WTC11 (cell line): Measurements from ENCODE around the gene RELB. TPM values are rescaled to one million over a fixed set of nuclear protein-coding genes. Genes with fewer than 3 reads are reported as not detected.

Experiments
- ATAC-seq: fragments of 200-7000 bp; cut with Tn5 transposase; 2 replicates; pipeline ENCODE4 v1.10.0; 2021; ENCODE audit warnings: mild to moderate bottlenecking, moderate library complexity
- CTCF ChIA-PET: fragments of 300-600 bp; sonication (Branson Sonifier 250); formaldehyde crosslinking; loops from one replicate; lab custom pipeline; 2021; ENCODE audit warnings: antibody characterized with exemption; lab: Charles Lee
- POLR2A ChIA-PET: fragments of 350-600 bp; sonication (Branson Sonifier 250); formaldehyde crosslinking; loops from one replicate; lab custom pipeline; 2021; ENCODE audit warnings: antibody characterized with exemption; lab: Charles Lee
- DNase-seq: peaks from one replicate; pipeline ENCODE4 v3.0.0; 2021; ENCODE audit warnings: low spot score
- H3K27ac Mint-ChIP-seq: 2 replicates; pipeline ENCODE4 v1.8.0; 2021; ENCODE audit warnings: mixed read lengths
- H3K27me3 Mint-ChIP-seq: 2 replicates; pipeline ENCODE4 v1.8.0; 2021; ENCODE audit warnings: low read depth, mild to moderate bottlenecking, moderate library complexity, mixed read lengths
- H3K36me3 Mint-ChIP-seq: 2 replicates; pipeline ENCODE4 v1.8.0; 2021; ENCODE audit warnings: mixed read lengths
- H3K4me1 Mint-ChIP-seq: 2 replicates; pipeline ENCODE4 v1.8.0; 2022; ENCODE audit warnings: mixed read lengths
- H3K4me3 Mint-ChIP-seq: 2 replicates; pipeline ENCODE4 v1.8.0; 2021; ENCODE audit warnings: mild to moderate bottlenecking, moderate library complexity, mixed read lengths
- H3K9me3 Mint-ChIP-seq: 2 replicates; pipeline ENCODE4 v1.8.0; 2021; ENCODE audit warnings: mixed read lengths
- CBFB ChIP-seq: sonication (generic); formaldehyde crosslinking; IDR thresholded peaks from 2 replicates; pipeline ENCODE4 v1.8.1; 2022; ENCODE audit warnings: mild to moderate bottlenecking, low read depth, missing genetic modification reagents
- ELF4 ChIP-seq: sonication (generic); formaldehyde crosslinking; IDR thresholded peaks from 2 replicates; pipeline ENCODE4 v1.8.1; 2022; ENCODE audit warnings: low read depth, mild to moderate bottlenecking, moderate library complexity, missing genetic modification reagents
- GRHL2 ChIP-seq: fragments of 250-450 bp; sonication (Bioruptor Pico); IDR thresholded peaks from 2 replicates; pipeline ENCODE4 v1.8.0; 2022; ENCODE audit warnings: mild to moderate bottlenecking, moderate library complexity; ENCODE audit not compliant: insufficient replicate concordance, severe bottlenecking
- HMGA2 ChIP-seq: fragments of 250-450 bp; sonication (Bioruptor Pico); IDR thresholded peaks from 2 replicates; pipeline ENCODE4 v1.4.0; 2021; ENCODE audit warnings: mild to moderate bottlenecking, moderate library complexity
- JUN ChIP-seq: sonication (generic); formaldehyde crosslinking; IDR thresholded peaks from 2 replicates; pipeline ENCODE4 v1.8.0; 2023; ENCODE audit warnings: mild to moderate bottlenecking, missing genetic modification reagents
- MYBL2 ChIP-seq: sonication (generic); formaldehyde crosslinking; IDR thresholded peaks from 2 replicates; pipeline ENCODE4 v1.8.1; 2023; ENCODE audit warnings: mild to moderate bottlenecking, moderate library complexity, missing genetic modification reagents
- PRRX2 ChIP-seq: fragments of 250-450 bp; sonication (Bioruptor Pico); IDR thresholded peaks from 2 replicates; pipeline ENCODE4 v1.8.0; 2021; ENCODE audit warnings: mild to moderate bottlenecking
- TP53 ChIP-seq: sonication (generic); formaldehyde crosslinking; IDR thresholded peaks from 2 replicates; pipeline ENCODE4 v1.8.1; 2023; ENCODE audit warnings: mild to moderate bottlenecking, missing genetic modification reagents
- ZNF219 ChIP-seq: sonication (generic); formaldehyde crosslinking; IDR thresholded peaks from 2 replicates; pipeline ENCODE4 v1.8.0; 2023; ENCODE audit warnings: missing genetic modification reagents, mild to moderate bottlenecking, borderline replicate concordance
- ZNF423 ChIP-seq: fragments of 250-450 bp; sonication (Bioruptor Pico); IDR thresholded peaks from 2 replicates; pipeline ENCODE4 v2.1.2; 2022; ENCODE audit warnings: mild to moderate bottlenecking, moderate library complexity
- total RNA-seq: library from RNA; stranded (reverse); gene quantifications from 3 replicates; pipeline ENCODE4 v1.2.3, GENCODE V29; 2021
- TF ChIP-seq, protein P1 (sequence below): sonication (generic); formaldehyde crosslinking; IDR thresholded peaks from 2 replicates; pipeline ENCODE4 v1.8.0; 2022; ENCODE audit warnings: missing genetic modification reagents
- TF ChIP-seq, protein P2 (sequence below): fragments of 250-450 bp; sonication (Bioruptor Pico); IDR thresholded peaks from 2 replicates; pipeline ENCODE4 v1.8.0; 2021; ENCODE audit warnings: mild to moderate bottlenecking
- TF ChIP-seq, protein P3 (sequence below): sonication (generic); formaldehyde crosslinking; IDR thresholded peaks from 2 replicates; pipeline ENCODE4 v1.8.1; 2022; ENCODE audit warnings: missing genetic modification reagents, borderline replicate concordance
- TF ChIP-seq, protein P4 (sequence below): sonication (generic); formaldehyde crosslinking; IDR thresholded peaks from 2 replicates; pipeline ENCODE4 v1.8.1; 2022; ENCODE audit warnings: low read depth, mild to moderate bottlenecking, moderate library complexity, missing genetic modification reagents, borderline replicate concordance
- TF ChIP-seq, protein P5 (sequence below): fragments of 250-450 bp; sonication (Bioruptor Pico); IDR thresholded peaks from 2 replicates; pipeline ENCODE4 v1.9.0; 2021; ENCODE audit warnings: mild to moderate bottlenecking, borderline replicate concordance
- TF ChIP-seq, protein P6 (sequence below): fragments of 250-450 bp; sonication (Bioruptor Pico); IDR thresholded peaks from 2 replicates; pipeline ENCODE4 v2.1.2; 2022; ENCODE audit warnings: mild to moderate bottlenecking, moderate library complexity

RELB gene
- total RNA-seq, 1 experiment from 2014 or later = 8.9 TPM

DNA sequence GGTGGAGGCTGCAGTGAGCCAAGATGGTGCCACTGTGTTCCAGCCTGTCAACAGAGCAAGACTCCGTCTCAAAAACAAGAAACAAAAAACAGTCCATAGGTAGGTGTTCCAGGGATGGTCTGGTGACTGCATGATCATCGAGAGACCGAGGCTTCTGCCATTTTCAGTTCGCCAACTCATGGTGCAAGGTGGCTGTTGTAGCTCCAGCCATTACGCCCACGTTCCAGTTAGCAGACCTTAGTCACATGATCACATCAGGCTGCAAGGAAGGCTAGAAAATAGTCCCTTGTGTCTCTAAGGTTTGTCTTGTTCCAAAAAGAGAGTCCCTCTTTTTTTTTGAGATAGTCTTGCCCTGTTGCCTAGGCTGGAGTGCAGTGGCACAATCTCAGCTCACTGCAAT lies 34.5 kb downstream of the RELB start (continued):
- TF ChIP-seq, protein P1, sequence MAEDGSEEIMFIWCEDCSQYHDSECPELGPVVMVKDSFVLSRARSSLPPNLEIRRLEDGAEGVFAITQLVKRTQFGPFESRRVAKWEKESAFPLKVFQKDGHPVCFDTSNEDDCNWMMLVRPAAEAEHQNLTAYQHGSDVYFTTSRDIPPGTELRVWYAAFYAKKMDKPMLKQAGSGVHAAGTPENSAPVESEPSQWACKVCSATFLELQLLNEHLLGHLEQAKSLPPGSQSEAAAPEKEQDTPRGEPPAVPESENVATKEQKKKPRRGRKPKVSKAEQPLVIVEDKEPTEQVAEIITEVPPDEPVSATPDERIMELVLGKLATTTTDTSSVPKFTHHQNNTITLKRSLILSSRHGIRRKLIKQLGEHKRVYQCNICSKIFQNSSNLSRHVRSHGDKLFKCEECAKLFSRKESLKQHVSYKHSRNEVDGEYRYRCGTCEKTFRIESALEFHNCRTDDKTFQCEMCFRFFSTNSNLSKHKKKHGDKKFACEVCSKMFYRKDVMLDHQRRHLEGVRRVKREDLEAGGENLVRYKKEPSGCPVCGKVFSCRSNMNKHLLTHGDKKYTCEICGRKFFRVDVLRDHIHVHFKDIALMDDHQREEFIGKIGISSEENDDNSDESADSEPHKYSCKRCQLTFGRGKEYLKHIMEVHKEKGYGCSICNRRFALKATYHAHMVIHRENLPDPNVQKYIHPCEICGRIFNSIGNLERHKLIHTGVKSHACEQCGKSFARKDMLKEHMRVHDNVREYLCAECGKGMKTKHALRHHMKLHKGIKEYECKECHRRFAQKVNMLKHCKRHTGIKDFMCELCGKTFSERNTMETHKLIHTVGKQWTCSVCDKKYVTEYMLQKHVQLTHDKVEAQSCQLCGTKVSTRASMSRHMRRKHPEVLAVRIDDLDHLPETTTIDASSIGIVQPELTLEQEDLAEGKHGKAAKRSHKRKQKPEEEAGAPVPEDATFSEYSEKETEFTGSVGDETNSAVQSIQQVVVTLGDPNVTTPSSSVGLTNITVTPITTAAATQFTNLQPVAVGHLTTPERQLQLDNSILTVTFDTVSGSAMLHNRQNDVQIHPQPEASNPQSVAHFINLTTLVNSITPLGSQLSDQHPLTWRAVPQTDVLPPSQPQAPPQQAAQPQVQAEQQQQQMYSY (CRISPR knock-in tag) = no peak

DNA sequence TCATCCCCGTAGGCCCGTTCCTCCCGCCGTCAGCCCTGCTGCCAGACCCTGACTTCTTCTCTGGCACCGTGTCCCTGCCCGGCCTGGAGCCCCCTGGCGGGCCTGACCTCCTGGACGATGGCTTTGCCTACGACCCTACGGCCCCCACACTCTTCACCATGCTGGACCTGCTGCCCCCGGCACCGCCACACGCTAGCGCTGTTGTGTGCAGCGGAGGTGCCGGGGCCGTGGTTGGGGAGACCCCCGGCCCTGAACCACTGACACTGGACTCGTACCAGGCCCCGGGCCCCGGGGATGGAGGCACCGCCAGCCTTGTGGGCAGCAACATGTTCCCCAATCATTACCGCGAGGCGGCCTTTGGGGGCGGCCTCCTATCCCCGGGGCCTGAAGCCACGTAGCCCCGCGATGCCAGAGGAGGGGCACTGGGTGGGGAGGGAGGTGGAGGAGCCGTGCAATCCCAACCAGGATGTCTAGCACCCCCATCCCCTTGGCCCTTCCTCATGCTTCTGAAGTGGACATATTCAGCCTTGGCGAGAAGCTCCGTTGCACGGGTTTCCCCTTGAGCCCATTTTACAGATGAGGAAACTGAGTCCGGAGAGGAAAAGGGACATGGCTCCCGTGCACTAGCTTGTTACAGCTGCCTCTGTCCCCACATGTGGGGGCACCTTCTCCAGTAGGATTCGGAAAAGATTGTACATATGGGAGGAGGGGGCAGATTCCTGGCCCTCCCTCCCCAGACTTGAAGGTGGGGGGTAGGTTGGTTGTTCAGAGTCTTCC lies 36.3 kb downstream of the RELB start:
- peaks cover 39% of the 10 kb centered on the region for H3K36me3 Mint-ChIP-seq
- peaks cover 3% of the 10 kb centered on the region; the same call in 1 of the 2 replicates for H3K9me3 Mint-ChIP-seq
- ChIA-PET POLR2A (no interaction called here), CTCF (interaction anchor here (1.3 to 2.7 kb wide), 5 partner anchors 19 to 88 kb away, joined by 3 to 32 read pairs (median 5); no protein-coding TSS in a partner anchor)
- ATAC-seq (no peak), DNase-seq (no peak)
- no peak overlapping the region for H3K27ac Mint-ChIP-seq
- peaks cover 10% of the 10 kb centered on the region for H3K4me1 Mint-ChIP-seq
- H3K4me3 Mint-ChIP-seq = no peak overlapping the region
- TF ChIP-seq JUN = no peak
- no peak for TF ChIP-seq CBFB (CRISPR knock-in tag)
- TF ChIP-seq HMGA2 (CRISPR knock-in tag) = no peak
- no peak for TF ChIP-seq ZNF219
- TF ChIP-seq, protein P2, sequence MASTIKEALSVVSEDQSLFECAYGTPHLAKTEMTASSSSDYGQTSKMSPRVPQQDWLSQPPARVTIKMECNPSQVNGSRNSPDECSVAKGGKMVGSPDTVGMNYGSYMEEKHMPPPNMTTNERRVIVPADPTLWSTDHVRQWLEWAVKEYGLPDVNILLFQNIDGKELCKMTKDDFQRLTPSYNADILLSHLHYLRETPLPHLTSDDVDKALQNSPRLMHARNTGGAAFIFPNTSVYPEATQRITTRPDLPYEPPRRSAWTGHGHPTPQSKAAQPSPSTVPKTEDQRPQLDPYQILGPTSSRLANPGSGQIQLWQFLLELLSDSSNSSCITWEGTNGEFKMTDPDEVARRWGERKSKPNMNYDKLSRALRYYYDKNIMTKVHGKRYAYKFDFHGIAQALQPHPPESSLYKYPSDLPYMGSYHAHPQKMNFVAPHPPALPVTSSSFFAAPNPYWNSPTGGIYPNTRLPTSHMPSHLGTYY (CRISPR knock-in tag) = no peak
- H3K27me3 Mint-ChIP-seq = no peaks in the 10 kb centered on the region

DNA sequence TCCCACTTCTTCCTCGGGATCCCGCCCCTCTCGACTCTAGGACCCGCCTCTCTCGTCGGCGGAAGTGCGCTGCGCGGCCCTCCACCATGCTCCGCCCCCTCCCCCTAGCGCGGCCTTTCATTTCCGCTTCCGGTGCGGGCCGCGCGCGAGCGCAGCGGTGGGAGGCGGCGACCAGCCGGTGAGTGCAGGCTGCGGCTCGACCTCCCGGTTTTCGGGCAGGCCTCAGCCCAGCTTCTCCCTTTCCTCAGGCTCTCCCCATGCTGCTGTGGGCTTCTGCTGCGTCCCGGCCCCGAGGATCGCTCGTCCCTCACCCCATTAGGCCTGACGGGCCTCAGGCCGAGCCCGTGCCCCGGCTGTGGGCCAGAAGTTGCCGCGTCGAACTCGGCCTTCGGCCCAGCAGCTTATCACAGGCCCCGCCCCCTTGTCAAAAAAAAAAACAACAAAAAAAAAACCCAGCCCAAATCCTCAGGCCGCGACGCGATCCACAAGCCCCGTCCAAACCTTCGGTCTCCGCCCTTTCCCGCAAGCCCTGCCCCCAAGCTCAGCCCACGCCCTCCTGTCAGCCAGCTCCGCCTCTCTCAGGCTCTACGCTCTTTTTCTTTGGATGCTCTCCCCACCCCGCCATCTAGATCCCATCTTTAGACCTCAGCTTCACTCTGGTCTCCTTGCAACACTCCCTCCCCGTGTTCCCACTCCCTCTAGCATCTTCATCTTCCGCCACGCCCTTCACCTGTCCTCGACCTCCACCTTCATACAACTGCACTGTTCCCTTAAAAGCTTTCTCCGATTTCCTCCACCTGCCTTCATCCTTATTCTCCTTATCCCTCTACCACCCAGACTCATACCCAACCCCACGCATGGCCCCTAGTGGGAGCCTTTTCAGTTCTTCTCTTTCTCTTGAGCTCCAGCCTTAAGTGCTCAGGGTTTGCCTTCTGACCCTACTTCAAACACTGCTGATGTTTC lies 37.9 kb downstream of the RELB start, which contains the start of gene CLASRP:
Gene CLASRP (plus strand): TSS at position 115 of the 963 bp plus-strand sequence. CDS start 1,168 bp downstream, outside the sequence.
- Mint-ChIP-seq H3K4me3 (peak within 1 kb of the TSS; percentile 98), H3K36me3 (peaks cover 36% of the 10 kb centered on the region), H3K9me3 (no peaks in the 10 kb centered on the region), H3K27me3 (no peaks in the 10 kb centered on the region), H3K4me1 (peaks cover 10% of the 10 kb centered on the region), H3K27ac (peak within 1 kb of the TSS; percentile 92)
- CTCF ChIA-PET = interaction anchor here (0.6 to 2.7 kb wide), 16 partner anchors 13 to 935 kb away, joined by 3 to 32 read pairs (median 4); partner anchors contain the start of gene BLOC1S3
- peak; percentile 92 for ATAC-seq
- DNase-seq = peak; percentile 89
- POLR2A ChIA-PET = interaction anchor here (0.6 to 1.5 kb wide), 6 partner anchors 12 to 133 kb away, joined by 3 to 9 read pairs (median 4); partner anchors contain the start of genes APOE and GEMIN7
- TF ChIP-seq TP53 (no peak), MYBL2 (CRISPR knock-in tag) (no peak), PRRX2 (no peak), ELF4 (no peak), ZNF423 (CRISPR knock-in tag) (no peak), GRHL2 (CRISPR knock-in tag) (no peak)
- TF ChIP-seq, protein P3, sequence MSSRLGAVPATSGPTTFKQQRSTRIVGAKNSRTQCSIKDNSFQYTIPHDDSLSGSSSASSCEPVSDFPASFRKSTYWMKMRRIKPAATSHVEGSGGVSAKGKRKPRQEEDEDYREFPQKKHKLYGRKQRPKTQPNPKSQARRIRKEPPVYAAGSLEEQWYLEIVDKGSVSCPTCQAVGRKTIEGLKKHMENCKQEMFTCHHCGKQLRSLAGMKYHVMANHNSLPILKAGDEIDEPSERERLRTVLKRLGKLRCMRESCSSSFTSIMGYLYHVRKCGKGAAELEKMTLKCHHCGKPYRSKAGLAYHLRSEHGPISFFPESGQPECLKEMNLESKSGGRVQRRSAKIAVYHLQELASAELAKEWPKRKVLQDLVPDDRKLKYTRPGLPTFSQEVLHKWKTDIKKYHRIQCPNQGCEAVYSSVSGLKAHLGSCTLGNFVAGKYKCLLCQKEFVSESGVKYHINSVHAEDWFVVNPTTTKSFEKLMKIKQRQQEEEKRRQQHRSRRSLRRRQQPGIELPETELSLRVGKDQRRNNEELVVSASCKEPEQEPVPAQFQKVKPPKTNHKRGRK = no peak
- TF ChIP-seq, protein P4, sequence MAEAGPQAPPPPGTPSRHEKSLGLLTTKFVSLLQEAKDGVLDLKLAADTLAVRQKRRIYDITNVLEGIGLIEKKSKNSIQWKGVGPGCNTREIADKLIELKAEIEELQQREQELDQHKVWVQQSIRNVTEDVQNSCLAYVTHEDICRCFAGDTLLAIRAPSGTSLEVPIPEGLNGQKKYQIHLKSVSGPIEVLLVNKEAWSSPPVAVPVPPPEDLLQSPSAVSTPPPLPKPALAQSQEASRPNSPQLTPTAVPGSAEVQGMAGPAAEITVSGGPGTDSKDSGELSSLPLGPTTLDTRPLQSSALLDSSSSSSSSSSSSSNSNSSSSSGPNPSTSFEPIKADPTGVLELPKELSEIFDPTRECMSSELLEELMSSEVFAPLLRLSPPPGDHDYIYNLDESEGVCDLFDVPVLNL (CRISPR knock-in tag) = no peak
- TF ChIP-seq, protein P5, sequence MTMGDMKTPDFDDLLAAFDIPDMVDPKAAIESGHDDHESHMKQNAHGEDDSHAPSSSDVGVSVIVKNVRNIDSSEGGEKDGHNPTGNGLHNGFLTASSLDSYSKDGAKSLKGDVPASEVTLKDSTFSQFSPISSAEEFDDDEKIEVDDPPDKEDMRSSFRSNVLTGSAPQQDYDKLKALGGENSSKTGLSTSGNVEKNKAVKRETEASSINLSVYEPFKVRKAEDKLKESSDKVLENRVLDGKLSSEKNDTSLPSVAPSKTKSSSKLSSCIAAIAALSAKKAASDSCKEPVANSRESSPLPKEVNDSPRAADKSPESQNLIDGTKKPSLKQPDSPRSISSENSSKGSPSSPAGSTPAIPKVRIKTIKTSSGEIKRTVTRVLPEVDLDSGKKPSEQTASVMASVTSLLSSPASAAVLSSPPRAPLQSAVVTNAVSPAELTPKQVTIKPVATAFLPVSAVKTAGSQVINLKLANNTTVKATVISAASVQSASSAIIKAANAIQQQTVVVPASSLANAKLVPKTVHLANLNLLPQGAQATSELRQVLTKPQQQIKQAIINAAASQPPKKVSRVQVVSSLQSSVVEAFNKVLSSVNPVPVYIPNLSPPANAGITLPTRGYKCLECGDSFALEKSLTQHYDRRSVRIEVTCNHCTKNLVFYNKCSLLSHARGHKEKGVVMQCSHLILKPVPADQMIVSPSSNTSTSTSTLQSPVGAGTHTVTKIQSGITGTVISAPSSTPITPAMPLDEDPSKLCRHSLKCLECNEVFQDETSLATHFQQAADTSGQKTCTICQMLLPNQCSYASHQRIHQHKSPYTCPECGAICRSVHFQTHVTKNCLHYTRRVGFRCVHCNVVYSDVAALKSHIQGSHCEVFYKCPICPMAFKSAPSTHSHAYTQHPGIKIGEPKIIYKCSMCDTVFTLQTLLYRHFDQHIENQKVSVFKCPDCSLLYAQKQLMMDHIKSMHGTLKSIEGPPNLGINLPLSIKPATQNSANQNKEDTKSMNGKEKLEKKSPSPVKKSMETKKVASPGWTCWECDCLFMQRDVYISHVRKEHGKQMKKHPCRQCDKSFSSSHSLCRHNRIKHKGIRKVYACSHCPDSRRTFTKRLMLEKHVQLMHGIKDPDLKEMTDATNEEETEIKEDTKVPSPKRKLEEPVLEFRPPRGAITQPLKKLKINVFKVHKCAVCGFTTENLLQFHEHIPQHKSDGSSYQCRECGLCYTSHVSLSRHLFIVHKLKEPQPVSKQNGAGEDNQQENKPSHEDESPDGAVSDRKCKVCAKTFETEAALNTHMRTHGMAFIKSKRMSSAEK (CRISPR knock-in tag) = no peak
- TF ChIP-seq, protein P6, sequence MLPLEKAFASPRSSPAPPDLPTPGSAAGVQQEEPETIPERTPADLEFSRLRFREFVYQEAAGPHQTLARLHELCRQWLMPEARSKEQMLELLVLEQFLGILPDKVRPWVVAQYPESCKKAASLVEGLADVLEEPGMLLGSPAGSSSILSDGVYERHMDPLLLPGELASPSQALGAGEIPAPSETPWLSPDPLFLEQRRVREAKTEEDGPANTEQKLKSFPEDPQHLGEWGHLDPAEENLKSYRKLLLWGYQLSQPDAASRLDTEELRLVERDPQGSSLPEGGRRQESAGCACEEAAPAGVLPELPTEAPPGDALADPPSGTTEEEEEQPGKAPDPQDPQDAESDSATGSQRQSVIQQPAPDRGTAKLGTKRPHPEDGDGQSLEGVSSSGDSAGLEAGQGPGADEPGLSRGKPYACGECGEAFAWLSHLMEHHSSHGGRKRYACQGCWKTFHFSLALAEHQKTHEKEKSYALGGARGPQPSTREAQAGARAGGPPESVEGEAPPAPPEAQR (CRISPR knock-in tag) = no peak
